PC-3 (cell line): ENCODE measurements around the gene C17orf58. TPM values are rescaled to one million over a fixed set of nuclear protein-coding genes. Genes with fewer than 3 reads are reported as not detected.
"Not testable (repeated sequence)": the region's sequence is repeated elsewhere in the genome, so short reads cannot be mapped to it uniquely, and the experiment has no call there.

Experiments
- ATAC-seq: fragments of 200-7000 bp; cut with Tn5 transposase; 2 replicates; pipeline ENCODE4 v1.9.1; 2020; ENCODE audit warnings: mild to moderate bottlenecking, moderate library complexity
- Bru-seq: library from RNA; stranded (reverse); fragments of 400-500 nt; gene quantifications from one replicate; lab custom pipeline; 2021; lab: Mats Ljungman, UMichigan
- BruChase-seq, 2 experiments: library from RNA; stranded (reverse); fragments of 400-500 nt; gene quantifications; one replicate each; lab custom pipeline; 2021; lab: Mats Ljungman, UMichigan
- BruUV-seq: library from RNA; stranded (reverse); fragments of 400-500 nt; replicated peaks from 2 replicates; lab custom pipeline; 2021; lab: Mats Ljungman, UMichigan
- CTCF ChIA-PET: fragments of 300-600 bp; sonication (Branson Sonifier 250); formaldehyde crosslinking; loops from one replicate; lab custom pipeline; 2022; ENCODE audit warnings: antibody characterized with exemption; lab: Charles Lee
- POLR2A ChIA-PET: fragments of 300-600 bp; sonication (Branson Sonifier 250); formaldehyde crosslinking; loops from one replicate; lab custom pipeline; 2022; ENCODE audit warnings: antibody characterized with exemption; ENCODE audit not compliant: unreplicated experiment; lab: Charles Lee
- DNase-seq: peaks from one replicate; pipeline ENCODE4 v3.0.0-alpha.2; 2015
- H2AFZ ChIP-seq: fragments of 300-600 bp; sonication (generic); 2 replicates; pipeline ENCODE4 v1.6.0; 2016; ENCODE audit warnings: antibody characterized with exemption, low read length
- H3F3A ChIP-seq: fragments of 300-600 bp; sonication (generic); one replicate; pipeline ENCODE4 v1.6.0; 2017; ENCODE audit warnings: antibody characterized with exemption, low read length, control low read depth, mild to moderate bottlenecking; ENCODE audit not compliant: unreplicated experiment
- H3K27ac ChIP-seq: fragments of 300-600 bp; sonication (generic); 2 replicates; pipeline ENCODE4 v1.5.1; 2016; ENCODE audit warnings: mild to moderate bottlenecking, low read length
- H3K27me3 ChIP-seq: fragments of 300-600 bp; sonication (generic); 2 replicates; pipeline ENCODE4 v1.6.1; 2016; ENCODE audit warnings: low read length, mixed read lengths
- H3K36me3 ChIP-seq: fragments of 300-600 bp; sonication (generic); 2 replicates; pipeline ENCODE4 v1.6.1; 2016; ENCODE audit warnings: low read depth, mixed run types, low read length, mixed read lengths
- H3K4me1 ChIP-seq: fragments of 300-600 bp; sonication (generic); 2 replicates; pipeline ENCODE4 v1.5.1; 2016; ENCODE audit warnings: low read length; ENCODE audit not compliant: insufficient read depth
- H3K4me2 ChIP-seq: fragments of 300-600 bp; sonication (generic); 2 replicates; pipeline ENCODE4 v1.6.0; 2016; ENCODE audit warnings: low read length
- H3K4me3 ChIP-seq: fragments of 300-600 bp; sonication (generic); 2 replicates; pipeline ENCODE4 v1.5.1; 2016; ENCODE audit warnings: mild to moderate bottlenecking, low read length, mixed read lengths
- H3K79me2 ChIP-seq: fragments of 300-600 bp; sonication (generic); 2 replicates; pipeline ENCODE4 v1.6.1; 2017; ENCODE audit warnings: low read length, mixed read lengths
- H3K9ac ChIP-seq: fragments of 300-600 bp; sonication (generic); 2 replicates; pipeline ENCODE4 v1.6.0; 2016; ENCODE audit warnings: mild to moderate bottlenecking, low read length
- H3K9me2 ChIP-seq: fragments of 300-600 bp; sonication (generic); replicated peaks from 2 replicates; pipeline ENCODE4 v1.6.1; 2016; ENCODE audit warnings: mixed run types, low read length, mixed read lengths
- H3K9me3 ChIP-seq: fragments of 300-600 bp; sonication (generic); 2 replicates; pipeline ENCODE4 v1.6.1; 2016; ENCODE audit warnings: low read length, mixed read lengths
- H4K20me1 ChIP-seq: fragments of 300-600 bp; sonication (generic); 2 replicates; pipeline ENCODE4 v1.6.1; 2016; ENCODE audit warnings: low read length, mixed read lengths
- EZH2 ChIP-seq: fragments of 300-600 bp; sonication (generic); IDR thresholded peaks from one replicate; pipeline ENCODE4 v1.6.1; 2017; ENCODE audit warnings: antibody characterized with exemption, mild to moderate bottlenecking, low read length; ENCODE audit not compliant: unreplicated experiment
- EZH2phosphoT487 ChIP-seq: fragments of 300-600 bp; sonication (generic); IDR thresholded peaks from 2 replicates; pipeline ENCODE4 v1.6.1; 2018; ENCODE audit warnings: mild to moderate bottlenecking, antibody characterized with exemption, low read length, borderline replicate concordance
- intact Hi-C: fragments of 100-400 bp; cut with micrococcal nuclease; formaldehyde crosslinking; loops from 2 replicates; pipeline ENCODE4 v1.9.0; 2023
- long read RNA-seq: library from polyadenylated mRNA; unstranded; transcript quantifications from one replicate; pipeline ENCODE4 v2.0.0, GENCODE V29; 2021; ENCODE audit not compliant: unreplicated experiment
- total RNA-seq: library from RNA; depleted of rRNA; stranded (reverse); fragments of >200 nt; gene quantifications from 2 replicates; pipeline ENCODE4 v1.2.3, GENCODE V29; 2014; rRNA removed
- TF ChIP-seq, protein P1 (sequence below): fragments of 300-600 bp; sonication (generic); conservative IDR thresholded peaks from 2 replicates; pipeline ENCODE4 v1.5.1; 2017; ENCODE audit warnings: antibody characterized with exemption, low read depth, mild to moderate bottlenecking, low read length

The C17orf58 gene
- total RNA-seq (13.2 and 25.3 TPM in 2 replicates), Bru-seq, nascent RNA (percentile 48 among the genes with signal in this experiment), BruChase-seq, experiment 1, labeled RNA remaining after a 6-hour chase (percentile 64 among the genes with signal in this experiment), BruChase-seq, experiment 2, labeled RNA remaining after a 2-hour chase (percentile 59 among the genes with signal in this experiment)
- long read RNA-seq, transcript C17orf58-203 (2 exons, 1,654 nt) = major isoform, 11 of 40 reads
- long read RNA-seq, transcript C17orf58-202 (3 exons, 1,082 nt) = major isoform, 11 of 40 reads
- long read RNA-seq, partial matches to known transcripts = 7 of 40 reads
- long read RNA-seq, other reads (novel, unspliced or antisense) = 10 of 40 reads

DNA sequence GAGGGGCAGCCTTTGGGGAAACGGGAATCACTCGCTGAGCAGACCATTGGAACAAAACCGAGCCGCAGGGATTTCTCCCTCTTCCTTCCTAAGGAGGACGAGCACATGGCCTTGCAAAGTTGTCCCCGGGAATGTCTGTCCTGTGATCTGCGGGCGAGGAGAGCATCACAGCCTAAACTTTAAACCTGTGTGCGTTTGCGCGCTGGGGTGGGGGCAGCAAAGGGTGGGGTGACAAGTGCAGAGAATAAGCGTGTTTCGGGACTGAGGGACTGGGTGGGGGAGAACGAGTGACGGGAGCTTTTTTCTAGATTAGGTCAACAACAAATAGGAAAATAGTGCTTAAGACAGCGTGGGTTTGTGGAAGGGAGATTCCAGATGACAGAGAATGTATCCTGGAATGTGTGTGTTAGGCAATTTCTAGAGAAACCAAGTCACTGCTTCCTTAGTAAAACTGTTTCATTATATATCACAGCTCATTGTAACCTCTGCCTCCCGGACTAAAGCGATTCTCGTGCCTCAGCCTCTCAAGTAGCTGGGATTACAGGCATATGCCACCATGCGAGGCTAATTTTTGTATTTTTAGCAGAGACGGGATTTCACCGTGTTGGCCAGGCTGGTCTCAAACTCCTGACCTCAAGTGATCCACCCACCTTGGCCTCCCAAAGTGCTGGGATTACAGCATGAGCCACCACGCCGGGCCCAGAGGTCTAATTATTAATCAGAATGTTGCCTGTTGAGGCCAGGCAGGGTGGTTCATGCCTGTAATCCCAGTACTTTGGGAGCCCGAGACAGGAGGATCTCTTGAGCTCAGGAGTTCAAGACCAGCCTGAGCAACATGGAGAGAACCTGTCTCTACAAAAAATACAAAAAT lies at the start of gene C17orf58:
Gene C17orf58, minus strand, starts transcription at position 169 of the 871 bp plus-strand sequence. CDS start 271 bp downstream, outside the sequence.
- intact Hi-C loops = loop anchor here (10.0 kb wide), 1 partner anchor 1328 kb away; the partner anchor contains the start of gene ABCA5
- H3K9me3 ChIP-seq, H3K27me3 ChIP-seq, H3K79me2 ChIP-seq, H3F3A ChIP-seq, H3K36me3 ChIP-seq, ATAC-seq, BruUV-seq, H4K20me1 ChIP-seq, H3K9me2 ChIP-seq, DNase-seq: not testable (repeated sequence)
- Histone ChIP-seq H3K9ac (peak within 1 kb of the TSS; percentile 58), H3K4me1 (peaks cover 36% of the 10 kb centered on the region), H3K4me2 (peak within 1 kb of the TSS; percentile 94), H3K4me3 (peak within 1 kb of the TSS; percentile 86), H3K27ac (peak within 1 kb of the TSS; percentile 66), H2AFZ (peak within 1 kb of the TSS; percentile 85)
- POLR2A ChIA-PET = interaction anchor here (0.6 kb wide), 1 partner anchor 8 kb away, joined by 8 read pairs; no protein-coding TSS in a partner anchor
- CTCF ChIA-PET = interaction anchor here (0.6 kb wide), 1 partner anchor 238 kb away, joined by 3 read pairs; no protein-coding TSS in a partner anchor

DNA sequence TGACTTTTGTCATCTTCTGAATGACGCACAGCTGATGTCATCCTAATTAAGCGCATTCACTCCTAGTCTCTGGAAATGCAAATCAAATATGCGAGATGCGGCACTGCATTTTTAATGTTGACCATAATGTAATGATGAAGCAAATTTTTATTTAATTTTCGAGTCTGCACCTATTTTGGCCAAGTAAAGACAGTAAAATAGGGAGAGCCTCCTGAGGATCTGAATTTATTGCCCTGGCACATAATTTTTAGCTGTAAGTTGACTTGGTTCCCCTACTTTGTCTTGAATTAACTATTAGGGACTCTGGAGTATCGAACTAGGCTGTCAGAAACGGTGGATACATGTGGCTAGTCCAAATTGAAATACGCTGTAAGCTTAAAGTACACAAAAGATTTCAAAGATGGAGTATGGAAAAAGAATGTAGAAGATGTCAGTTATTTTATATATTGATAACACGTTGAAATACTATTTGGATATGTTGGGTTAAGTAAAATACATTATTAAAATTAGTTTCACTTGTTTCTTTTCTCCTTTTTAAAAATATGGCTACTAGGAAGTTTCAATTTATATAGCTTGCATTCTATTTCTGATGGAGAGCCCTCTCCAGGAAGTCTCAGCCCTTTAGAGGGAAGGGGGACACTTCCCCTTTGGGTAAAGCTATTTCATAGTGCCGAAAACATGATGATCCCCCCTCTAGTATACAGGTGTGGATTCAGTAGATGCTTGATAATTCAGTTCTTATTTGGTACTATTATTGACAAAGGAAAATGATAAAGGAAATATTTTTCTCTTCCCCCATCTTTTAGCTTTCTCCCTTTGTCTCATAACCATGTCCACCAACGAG lies 40.3 kb upstream of the C17orf58 start:
- Histone ChIP-seq H3K4me1 (peaks cover 24% of the 10 kb centered on the region), H3K9me3 (no peaks in the 10 kb centered on the region), H3F3A (peaks cover 9% of the 10 kb centered on the region), H3K4me2 (peak overlapping the region; percentile 93), H3K9ac (peak overlapping the region; percentile 98), H3K79me2 (peaks cover 56% of the 10 kb centered on the region), H2AFZ (peak overlapping the region; percentile 72), H4K20me1 (peaks cover 46% of the 10 kb centered on the region), H3K27me3 (no peaks in the 10 kb centered on the region), H3K4me3 (peak overlapping the region; percentile 97), H3K9me2 (no peaks in the 10 kb centered on the region), H3K27ac (peak overlapping the region; percentile 66), H3K36me3 (peaks cover 50% of the 10 kb centered on the region)
- ChIA-PET POLR2A (interaction anchor here (0.7 kb wide), 1 partner anchor 32 kb away, joined by 3 read pairs; no protein-coding TSS in a partner anchor), CTCF (no interaction called here)
- intact Hi-C loops = loop anchor here (5.0 kb wide), 3 partner anchors 44 to 421 kb away; partner anchors contain the start of gene WIPI1
- TSS peak; percentile 59 for BruUV-seq
- TF ChIP-seq EZH2 = no peak
- no peak for TF ChIP-seq EZH2phosphoT487
- TF ChIP-seq, protein P1, sequence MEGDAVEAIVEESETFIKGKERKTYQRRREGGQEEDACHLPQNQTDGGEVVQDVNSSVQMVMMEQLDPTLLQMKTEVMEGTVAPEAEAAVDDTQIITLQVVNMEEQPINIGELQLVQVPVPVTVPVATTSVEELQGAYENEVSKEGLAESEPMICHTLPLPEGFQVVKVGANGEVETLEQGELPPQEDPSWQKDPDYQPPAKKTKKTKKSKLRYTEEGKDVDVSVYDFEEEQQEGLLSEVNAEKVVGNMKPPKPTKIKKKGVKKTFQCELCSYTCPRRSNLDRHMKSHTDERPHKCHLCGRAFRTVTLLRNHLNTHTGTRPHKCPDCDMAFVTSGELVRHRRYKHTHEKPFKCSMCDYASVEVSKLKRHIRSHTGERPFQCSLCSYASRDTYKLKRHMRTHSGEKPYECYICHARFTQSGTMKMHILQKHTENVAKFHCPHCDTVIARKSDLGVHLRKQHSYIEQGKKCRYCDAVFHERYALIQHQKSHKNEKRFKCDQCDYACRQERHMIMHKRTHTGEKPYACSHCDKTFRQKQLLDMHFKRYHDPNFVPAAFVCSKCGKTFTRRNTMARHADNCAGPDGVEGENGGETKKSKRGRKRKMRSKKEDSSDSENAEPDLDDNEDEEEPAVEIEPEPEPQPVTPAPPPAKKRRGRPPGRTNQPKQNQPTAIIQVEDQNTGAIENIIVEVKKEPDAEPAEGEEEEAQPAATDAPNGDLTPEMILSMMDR = no peak
- no peak for DNase-seq
- no peak for ATAC-seq
